ENCODE measurements around the gene MELTF. TPM values are rescaled to one million over a fixed set of nuclear protein-coding genes. Genes with fewer than 3 reads are reported as not detected.

The MELTF gene
- total and polyA plus RNA-seq, 7 experiments from 2014 or later = 0.09 to 7.6 (median 1.8) TPM; not detected in 1

DNA sequence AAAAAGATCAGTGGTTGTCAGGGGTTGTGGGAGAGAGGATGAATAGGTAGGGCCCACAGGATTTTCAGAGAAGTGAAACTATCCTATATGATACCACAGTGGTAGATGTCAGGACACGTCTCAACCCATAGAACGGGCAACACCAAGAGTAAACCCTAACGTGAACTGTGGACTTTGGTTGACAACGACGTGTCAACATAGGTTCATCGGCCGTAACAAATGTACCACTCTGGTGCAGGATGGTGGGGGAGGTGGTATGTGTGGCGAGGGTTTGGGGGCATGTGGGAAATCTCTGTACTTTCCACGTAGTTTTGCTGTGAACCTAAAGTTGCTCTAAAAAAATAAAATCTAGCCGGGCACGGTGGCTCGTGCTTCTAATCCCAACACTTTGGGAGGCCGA is 48.0 kb downstream of the MELTF start:
- H3K4me1 ChIP-seq (ENCODE audit: control insufficient read depth in 2 of 2, insufficient read depth in 2 of 2, low read length in 2 of 2) = no peaks in the 10 kb centered on the region
- Mint-ChIP-seq H3K4me3 (no peak overlapping the region), H3K27ac (no peak overlapping the region), H3K4me1 (peaks cover 0 to 7% (median 4%) of the 10 kb centered on the region in 7 donors), H3K27me3 (peaks cover 6 to 26% (median 21%) of the 10 kb centered on the region in 5 donors), H3K36me3 (peaks cover 0 to 12% (median 8%) of the 10 kb centered on the region in 5 donors), H3K9me3 (peaks cover 0 to 23% (median 9%) of the 10 kb centered on the region in 11 donors)
- no peaks in the 10 kb centered on the region for H3K27me3 ChIP-seq (ENCODE audit: control insufficient read depth in 2 of 2, insufficient read depth in 2 of 2, low read length in 2 of 2)
- peaks cover 0 to 5% (median 0%) of the 10 kb centered on the region in 3 experiments for H3K9me3 ChIP-seq (ENCODE audit: control insufficient read depth in 2 of 3, low read length in 3 of 3)
- ATAC-seq (no peak), DNase-seq (no peak)
- POLR2A ChIA-PET = no interaction called here
- CTCF ChIA-PET = no interaction called here
- intact Hi-C loops (cut with micrococcal nuclease) = no loop called here
- no peak overlapping the region for H3K4me3 ChIP-seq (ENCODE audit: low read length)
- H3K27ac ChIP-seq (ENCODE audit: low read depth, low read length) = no peak overlapping the region
- no peaks in the 10 kb centered on the region for H3K36me3 ChIP-seq (ENCODE audit: control insufficient read depth in 2 of 3, insufficient read depth in 3 of 3, low read length in 3 of 3)

DNA sequence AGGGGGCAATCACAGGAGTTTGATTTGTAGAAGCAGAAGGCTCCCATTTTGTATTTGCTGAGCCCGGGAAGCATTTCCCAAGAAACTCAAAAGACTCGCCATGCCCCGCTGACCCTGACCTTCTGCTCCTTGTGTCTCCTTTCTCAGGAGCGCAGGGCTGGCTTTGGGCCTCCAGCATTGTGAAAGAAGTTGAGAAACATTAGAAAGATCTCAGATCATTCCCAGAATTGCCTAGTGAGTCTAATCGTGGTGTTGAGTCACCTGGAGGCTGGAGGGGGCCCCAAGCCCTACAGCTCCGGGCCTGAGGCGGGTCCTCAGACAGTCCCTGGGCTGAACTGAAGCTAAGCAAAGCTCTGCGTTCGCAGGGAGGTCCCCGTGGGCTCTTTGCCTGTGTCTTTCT is 50.1 kb downstream of the MELTF start:
- Histone ChIP-seq H3K27me3 (ENCODE audit: control insufficient read depth in 2 of 2, insufficient read depth in 2 of 2, low read length in 2 of 2) (no peaks in the 10 kb centered on the region), H3K9me3 (ENCODE audit: control insufficient read depth in 2 of 3, low read length in 3 of 3) (peaks cover 0 to 5% (median 0%) of the 10 kb centered on the region in 3 experiments), H3K36me3 (ENCODE audit: control insufficient read depth in 2 of 3, insufficient read depth in 3 of 3, low read length in 3 of 3) (no peaks in the 10 kb centered on the region), H3K4me1 (ENCODE audit: control insufficient read depth in 2 of 2, insufficient read depth in 2 of 2, low read length in 2 of 2) (no peaks in the 10 kb centered on the region), H3K27ac (ENCODE audit: low read depth, low read length) (no peak overlapping the region), H3K4me3 (ENCODE audit: low read length) (no peak overlapping the region)
- no peak overlapping the region for H3K27ac Mint-ChIP-seq
- POLR2A ChIA-PET = no interaction called here
- CTCF ChIA-PET = interaction anchor here (1.1 kb wide), 1 partner anchor 210 kb away, joined by 3 read pairs; no protein-coding TSS in a partner anchor
- peaks cover 0 to 21% (median 15%) of the 10 kb centered on the region in 5 donors for H3K27me3 Mint-ChIP-seq
- peaks cover 0 to 7% (median 4%) of the 10 kb centered on the region in 7 donors for H3K4me1 Mint-ChIP-seq
- ATAC-seq = no peak
- no peak overlapping the region for H3K4me3 Mint-ChIP-seq
- intact Hi-C loops (cut with micrococcal nuclease) = loop anchor here (2.0 kb wide), 2 partner anchors 49 to 207 kb away; partner anchors contain the start of gene MELTF (in 1 of the 2)
- peaks cover 0 to 23% (median 9%) of the 10 kb centered on the region in 11 donors for H3K9me3 Mint-ChIP-seq
- no peak for DNase-seq
- peaks cover 0 to 12% (median 7%) of the 10 kb centered on the region in 5 donors for H3K36me3 Mint-ChIP-seq

DNA sequence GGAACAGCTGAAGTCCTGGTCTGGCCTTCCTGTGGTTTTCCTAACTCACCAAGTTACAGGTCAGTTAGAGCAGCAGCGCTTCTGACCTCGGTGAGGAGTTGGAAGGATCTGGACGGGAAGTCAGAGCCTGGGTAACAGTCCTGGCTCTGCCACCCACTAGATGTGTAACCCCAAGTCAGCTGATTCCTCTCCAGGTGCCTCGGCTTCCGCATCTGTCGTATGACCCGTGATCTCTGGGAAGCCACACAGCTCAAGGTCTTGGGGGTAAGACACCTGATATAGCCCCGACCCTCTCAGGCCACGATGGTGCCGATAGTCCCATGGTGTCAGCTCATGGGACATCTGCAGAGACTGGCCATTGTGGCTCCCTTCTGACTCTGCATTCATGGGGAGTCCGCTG is 52.7 kb downstream of the MELTF start:
- intact Hi-C loops (cut with micrococcal nuclease) = no loop called here
- Mint-ChIP-seq H3K4me3 (no peak overlapping the region), H3K9me3 (peaks cover 0 to 6% (median 2%) of the 10 kb centered on the region in 11 donors), H3K4me1 (peaks cover 0 to 7% (median 4%) of the 10 kb centered on the region in 7 donors), H3K27ac (no peak overlapping the region), H3K27me3 (peaks cover 0 to 15% (median 6%) of the 10 kb centered on the region in 5 donors), H3K36me3 (peaks cover 0 to 5% (median 0%) of the 10 kb centered on the region in 5 donors)
- ChIA-PET POLR2A (no interaction called here), CTCF (no interaction called here)
- ATAC-seq (no peak), DNase-seq (no peak)
- Histone ChIP-seq H3K27ac (ENCODE audit: low read depth, low read length) (no peak overlapping the region), H3K36me3 (ENCODE audit: control insufficient read depth in 2 of 3, insufficient read depth in 3 of 3, low read length in 3 of 3) (no peaks in the 10 kb centered on the region), H3K9me3 (ENCODE audit: control insufficient read depth in 2 of 3, low read length in 3 of 3) (no peaks in the 10 kb centered on the region), H3K27me3 (ENCODE audit: control insufficient read depth in 2 of 2, insufficient read depth in 2 of 2, low read length in 2 of 2) (no peaks in the 10 kb centered on the region), H3K4me1 (ENCODE audit: control insufficient read depth in 2 of 2, insufficient read depth in 2 of 2, low read length in 2 of 2) (no peaks in the 10 kb centered on the region), H3K4me3 (ENCODE audit: low read length) (no peak overlapping the region)

DNA sequence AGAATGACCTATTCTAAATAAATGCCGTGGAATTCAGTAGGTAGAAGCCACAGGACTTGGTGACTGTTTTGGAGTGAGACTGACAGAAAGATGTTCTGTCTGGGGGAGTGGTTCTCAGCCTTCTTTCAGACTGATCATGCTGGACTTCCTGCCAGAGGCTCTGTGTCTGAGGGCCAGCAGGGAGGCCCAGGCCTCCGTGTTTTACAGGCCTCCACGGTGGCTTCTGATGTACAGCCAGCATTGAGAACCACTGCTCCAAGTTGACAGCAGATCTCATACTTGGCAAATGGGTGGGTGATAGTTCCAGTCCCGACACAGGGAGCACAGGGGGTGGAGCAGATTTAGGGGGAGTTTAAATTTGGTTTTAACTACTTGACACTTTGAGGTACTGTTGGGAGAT is 54.3 kb downstream of the MELTF start:
- H3K4me1 Mint-ChIP-seq = peaks cover 2 to 8% (median 7%) of the 10 kb centered on the region in 7 donors
- H3K27me3 Mint-ChIP-seq = peaks cover 0 to 14% (median 10%) of the 10 kb centered on the region in 5 donors
- ChIA-PET POLR2A (no interaction called here), CTCF (no interaction called here)
- no peak overlapping the region for H3K27ac ChIP-seq (ENCODE audit: low read depth, low read length)
- no peak overlapping the region for H3K4me3 ChIP-seq (ENCODE audit: low read length)
- no peaks in the 10 kb centered on the region for H3K4me1 ChIP-seq (ENCODE audit: control insufficient read depth in 2 of 2, insufficient read depth in 2 of 2, low read length in 2 of 2)
- DNase-seq (no peak), ATAC-seq (no peak)
- H3K9me3 Mint-ChIP-seq = no peaks in the 10 kb centered on the region
- no peaks in the 10 kb centered on the region for H3K36me3 Mint-ChIP-seq
- no peaks in the 10 kb centered on the region for H3K27me3 ChIP-seq (ENCODE audit: control insufficient read depth in 2 of 2, insufficient read depth in 2 of 2, low read length in 2 of 2)
- intact Hi-C loops (cut with micrococcal nuclease) = no loop called here
- H3K27ac Mint-ChIP-seq = no peak overlapping the region
- H3K4me3 Mint-ChIP-seq = no peak overlapping the region
- H3K36me3 ChIP-seq (ENCODE audit: control insufficient read depth in 2 of 3, insufficient read depth in 3 of 3, low read length in 3 of 3) = no peaks in the 10 kb centered on the region
- no peaks in the 10 kb centered on the region for H3K9me3 ChIP-seq (ENCODE audit: control insufficient read depth in 2 of 3, low read length in 3 of 3)

DNA sequence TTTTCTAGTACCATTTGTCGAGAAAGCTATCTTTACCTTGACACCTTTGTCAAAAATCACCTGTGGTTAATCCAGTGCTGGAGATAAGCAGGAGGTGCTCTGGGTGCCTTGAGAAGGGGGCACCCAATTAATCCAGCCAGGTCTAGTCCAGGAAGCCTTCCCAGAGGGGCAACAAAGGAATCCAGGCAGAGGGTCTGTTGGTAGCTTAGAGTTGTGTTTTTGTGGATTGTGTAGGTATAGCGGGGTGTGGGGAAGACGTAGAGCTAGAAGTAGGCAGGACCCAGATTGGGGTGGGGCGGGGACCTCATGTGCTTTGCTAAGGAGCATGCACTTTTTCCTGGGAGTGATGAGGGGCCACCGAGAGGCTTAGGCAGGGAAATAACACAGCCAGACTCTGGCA is 55.0 kb downstream of the MELTF start:
- Mint-ChIP-seq H3K36me3 (no peaks in the 10 kb centered on the region), H3K4me3 (no peak overlapping the region), H3K9me3 (no peaks in the 10 kb centered on the region), H3K4me1 (peaks cover 4 to 11% (median 7%) of the 10 kb centered on the region in 7 donors), H3K27me3 (peaks cover 0 to 16% (median 9%) of the 10 kb centered on the region in 5 donors), H3K27ac (no peak overlapping the region)
- CTCF ChIA-PET = no interaction called here
- ATAC-seq (no peak), DNase-seq (no peak)
- no peak overlapping the region for H3K27ac ChIP-seq (ENCODE audit: low read depth, low read length)
- intact Hi-C loops (cut with micrococcal nuclease) = loop anchor here in 1 of 2 donors (5.0 kb wide), 1 partner anchor 437 kb away; no protein-coding TSS in a partner anchor
- no peaks in the 10 kb centered on the region for H3K9me3 ChIP-seq (ENCODE audit: control insufficient read depth in 2 of 3, low read length in 3 of 3)
- H3K27me3 ChIP-seq (ENCODE audit: control insufficient read depth in 2 of 2, insufficient read depth in 2 of 2, low read length in 2 of 2) = no peaks in the 10 kb centered on the region
- POLR2A ChIA-PET = no interaction called here
- no peak overlapping the region for H3K4me3 ChIP-seq (ENCODE audit: low read length)
- H3K36me3 ChIP-seq (ENCODE audit: control insufficient read depth in 2 of 3, insufficient read depth in 3 of 3, low read length in 3 of 3) = no peaks in the 10 kb centered on the region
- no peaks in the 10 kb centered on the region for H3K4me1 ChIP-seq (ENCODE audit: control insufficient read depth in 2 of 2, insufficient read depth in 2 of 2, low read length in 2 of 2)

DNA sequence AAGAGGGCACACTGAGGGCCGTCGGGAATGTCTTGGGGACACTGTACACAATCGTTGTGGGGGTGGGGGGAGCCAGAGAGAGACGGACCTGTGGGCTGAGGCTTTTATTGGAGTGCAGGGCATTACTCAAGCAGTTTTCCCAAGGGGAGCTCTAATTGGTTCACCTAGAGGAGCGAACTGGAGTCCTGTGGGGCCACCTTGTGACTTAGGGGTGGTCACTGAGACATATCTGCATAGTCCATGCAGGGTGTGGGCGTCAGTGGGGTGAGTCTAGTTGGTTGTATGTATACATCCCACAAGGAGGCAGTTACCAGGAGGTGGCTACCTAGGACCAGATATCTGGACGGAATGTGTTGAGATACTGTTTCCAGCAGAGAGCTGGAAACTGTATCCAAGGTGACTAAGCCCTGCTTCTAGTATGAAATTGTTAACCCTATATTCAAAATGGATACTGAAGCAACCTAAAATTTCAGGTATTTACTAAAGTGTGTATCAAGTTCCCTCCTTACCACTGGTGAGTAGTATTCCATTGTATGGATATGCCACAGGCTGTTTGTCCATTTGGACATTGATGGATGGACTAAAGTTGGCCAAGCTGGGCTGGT is 58.4 kb downstream of the MELTF start:
- H3K4me3 Mint-ChIP-seq = peak overlapping the region in 8 of 10 donors; percentile 44 to 83 (median 78)
- Histone ChIP-seq H3K4me3 (ENCODE audit: low read length) (no peak overlapping the region), H3K9me3 (ENCODE audit: control insufficient read depth in 2 of 3, low read length in 3 of 3) (no peaks in the 10 kb centered on the region), H3K36me3 (ENCODE audit: control insufficient read depth in 2 of 3, insufficient read depth in 3 of 3, low read length in 3 of 3) (no peaks in the 10 kb centered on the region), H3K4me1 (ENCODE audit: control insufficient read depth in 2 of 2, insufficient read depth in 2 of 2, low read length in 2 of 2) (no peaks in the 10 kb centered on the region), H3K27me3 (ENCODE audit: control insufficient read depth in 2 of 2, insufficient read depth in 2 of 2, low read length in 2 of 2) (no peaks in the 10 kb centered on the region), H3K27ac (ENCODE audit: low read depth, low read length) (no peak overlapping the region)
- H3K36me3 Mint-ChIP-seq = peaks cover 0 to 5% (median 0%) of the 10 kb centered on the region in 5 donors
- H3K9me3 Mint-ChIP-seq = no peaks in the 10 kb centered on the region
- POLR2A ChIA-PET = interaction anchor here (1.7 kb wide), 1 partner anchor 29 kb away, joined by 9 read pairs; the partner anchor contains the start of gene NCBP2
- DNase-seq (no peak), ATAC-seq (no peak)
- intact Hi-C loops (cut with micrococcal nuclease) = loop anchor here (2.0 to 5.0 kb wide), 2 partner anchors 32 to 434 kb away; no protein-coding TSS in a partner anchor
- H3K4me1 Mint-ChIP-seq = peaks cover 0 to 14% (median 6%) of the 10 kb centered on the region in 7 donors
- CTCF ChIA-PET = interaction anchor here (0.6 to 1.5 kb wide), 3 partner anchors 30 to 435 kb away, joined by 3 to 4 read pairs (median 3); no protein-coding TSS in a partner anchor
- H3K27ac Mint-ChIP-seq = no peak overlapping the region
- H3K27me3 Mint-ChIP-seq = peaks cover 0 to 12% (median 4%) of the 10 kb centered on the region in 5 donors
